K562 (cell line): ENCODE data around the gene CHRNE. TPM values are rescaled to one million over a fixed set of nuclear protein-coding genes. Genes with fewer than 3 reads are reported as not detected.

Source experiments
- ATAC-seq: fragments of 200-7000 bp; cut with Tn5 transposase; 3 replicates; pipeline ENCODE4 v1.9.1; 2020; ENCODE audit warnings: moderate library complexity
- BruUV-seq: library from RNA; stranded (reverse); fragments of 400-500 nt; replicated peaks from 2 replicates; lab custom pipeline; 2021; lab: Mats Ljungman, UMichigan
- CTCF ChIA-PET: fragments of 300-600 bp; formaldehyde crosslinking; extraction: SDS; loops from one replicate; lab custom pipeline; 2021; ENCODE audit warnings: low intra/inter-chr PET ratio; lab: Yijun Ruan, JAX
- POLR2A ChIA-PET: fragments of 300-600, 350-650 bp; sonication (Branson Sonifier 250); formaldehyde crosslinking; extraction: SDS; loops from one replicate; lab custom pipeline; 2021; ENCODE audit warnings: antibody characterized with exemption, inconsistent platforms; lab: Yijun Ruan, JAX
- DNase-seq, 4 experiments: peaks; one replicate each; pipeline versions ENCODE4 v3.0.0 to v3.0.0-alpha.2; 2011 to 2018; ENCODE audit warnings: low spot score in 3 of 4, mixed read lengths in 3 of 4; ENCODE audit errors: extremely low read depth in 1 of 4
- FAIRE-seq: peaks from 2 replicates; lab custom pipeline; 2011; peaks lifted over from hg19 to GRCh38; lab: Jason Lieb, UNC
- H2AFZ ChIP-seq: 2 replicates; pipeline ENCODE4 v1.6.0; 2011; ENCODE audit warnings: low read depth, low read length, control low read depth, inconsistent platforms
- H3K27ac ChIP-seq: fragments of 200-600 bp; 3 replicates; pipeline ENCODE4 v1.8.0; 2011; ENCODE audit warnings: low read depth, mild to moderate bottlenecking, control low read depth, inconsistent platforms, low read length, moderate library complexity, mixed read lengths; ENCODE audit errors: extremely low read depth
- H3K27me3 ChIP-seq, 2 experiments: fragments of 300-600 bp in 1 of 2; 2 replicates in 1 of 2; 3 replicates in 1 of 2; pipeline versions ENCODE4 v1.6.0 to v1.8.0; 2011; ENCODE audit warnings: inconsistent platforms in 2 of 2, low read length in 2 of 2, mild to moderate bottlenecking in 1 of 2, mixed read lengths in 1 of 2, moderate library complexity in 1 of 2; ENCODE audit not compliant: control insufficient read depth in 2 of 2, insufficient read depth in 2 of 2
- H3K36me3 ChIP-seq: fragments of 300-600 bp; 3 replicates; pipeline ENCODE4 v1.8.0; 2011; ENCODE audit warnings: mild to moderate bottlenecking, low read length, inconsistent platforms; ENCODE audit not compliant: control insufficient read depth, insufficient read depth
- H3K4me1 ChIP-seq, 2 experiments: fragments of 200-600 bp in 1 of 2; replicated peaks in 1 of 2; 2 replicates in 1 of 2; 3 replicates in 1 of 2; pipeline versions ENCODE4 v1.5.1 to v1.8.0; 2011; ENCODE audit warnings: inconsistent platforms in 2 of 2, low read length in 2 of 2, mild to moderate bottlenecking in 1 of 2, mixed read lengths in 1 of 2, moderate library complexity in 1 of 2; ENCODE audit not compliant: control insufficient read depth in 2 of 2, insufficient read depth in 2 of 2
- H3K4me2 ChIP-seq: 2 replicates; pipeline ENCODE4 v1.6.1; 2011; ENCODE audit warnings: low read length, control low read depth, inconsistent platforms, mixed read lengths; ENCODE audit not compliant: insufficient read depth
- H3K4me3 ChIP-seq: fragments of 200-600 bp; sonication (generic), shearing (Covaris generic); 2 replicates; pipeline ENCODE4 v1.5.1; 2016; ENCODE audit warnings: control low read depth, inconsistent platforms
- H3K79me2 ChIP-seq: fragments of 200-600 bp; 3 replicates; pipeline ENCODE4 v1.8.0; 2011; ENCODE audit warnings: low read length, inconsistent platforms; ENCODE audit not compliant: control insufficient read depth, insufficient read depth
- H3K9ac ChIP-seq, 2 experiments: 2 replicates each; pipeline versions ENCODE4 v1.6.0 to v1.6.1; 2011; ENCODE audit warnings: low read depth in 2 of 2, low read length in 2 of 2, control low read depth in 1 of 2, inconsistent platforms in 1 of 2, mild to moderate bottlenecking in 1 of 2, mixed read lengths in 1 of 2; ENCODE audit not compliant: insufficient read depth in 1 of 2
- H3K9me1 ChIP-seq: one replicate; pipeline ENCODE4 v1.6.0; 2011; ENCODE audit warnings: inconsistent platforms, mild to moderate bottlenecking, low read length, moderate library complexity; ENCODE audit not compliant: control insufficient read depth, insufficient read depth
- H3K9me3 ChIP-seq: replicated peaks from 2 replicates; pipeline ENCODE4 v1.5.1; 2011; ENCODE audit warnings: low read depth, low read length, inconsistent platforms; ENCODE audit not compliant: control insufficient read depth, insufficient read depth
- H4K20me1 ChIP-seq: replicated peaks from 2 replicates; pipeline ENCODE4 v1.6.1; 2011; ENCODE audit warnings: low read length, inconsistent platforms, mixed read lengths; ENCODE audit not compliant: control insufficient read depth, insufficient read depth
- CBX3 ChIP-seq, 2 experiments: IDR thresholded peaks; 1 replicate in 1 of 2; 2 replicates in 1 of 2; pipeline ENCODE4 v1.6.1; 2012; ENCODE audit warnings: inconsistent platforms in 2 of 2, low read length in 2 of 2, borderline replicate concordance in 1 of 2, control low read depth in 1 of 2
- CEBPB ChIP-seq: fragments of 450-650 bp; IDR thresholded peaks from 2 replicates; pipeline ENCODE4 v1.6.1; 2016; ENCODE audit warnings: missing genetic modification characterization, missing compliant biosample characterization
- CTCFL ChIP-seq: IDR thresholded peaks from 2 replicates; pipeline ENCODE4 v1.6.1; 2011; ENCODE audit warnings: borderline replicate concordance, low read depth, mild to moderate bottlenecking, moderate library complexity, low read length; ENCODE audit not compliant: insufficient read depth, poor library complexity, severe bottlenecking
- FOXM1 ChIP-seq, 2 experiments: fragments of 450-650 bp in 1 of 2; sonication (generic) in 1 of 2; formaldehyde crosslinking in 1 of 2; IDR thresholded peaks; 2 replicates each; pipeline versions ENCODE4 v1.6.1 to v1.9.0; 2017 to 2022; ENCODE audit warnings: low read depth in 2 of 2, mild to moderate bottlenecking in 2 of 2, missing genetic modification reagents in 1 of 2, moderate library complexity in 1 of 2
- KDM4B ChIP-seq, 2 experiments: fragments of 450-650 bp in 1 of 2; sonication (generic) in 1 of 2; IDR thresholded peaks; 2 replicates each; pipeline ENCODE4 v1.6.1; 2016 to 2017; ENCODE audit warnings: borderline replicate concordance in 2 of 2, antibody characterized with exemption in 1 of 2, low read depth in 1 of 2, mild to moderate bottlenecking in 1 of 2
- NR2C1 ChIP-seq, 2 experiments: fragments of 450-650 bp; IDR thresholded peaks; 2 replicates each; pipeline ENCODE4 v1.6.1; 2017; ENCODE audit warnings: mild to moderate bottlenecking in 2 of 2, antibody characterized with exemption in 1 of 2, inconsistent platforms in 1 of 2, missing compliant biosample characterization in 1 of 2, missing genetic modification characterization in 1 of 2
- NRF1 ChIP-seq, 2 experiments: fragments of 450-650 bp; IDR thresholded peaks in 1 of 2; conservative IDR thresholded peaks in 1 of 2; 2 replicates each; pipeline ENCODE4 v1.6.1; 2014; ENCODE audit warnings: mild to moderate bottlenecking in 2 of 2
- POLR2AphosphoS5 ChIP-seq: IDR thresholded peaks from 2 replicates; pipeline ENCODE4 v1.6.1; 2011; ENCODE audit warnings: mild to moderate bottlenecking, low read depth, low read length, moderate library complexity; ENCODE audit not compliant: control insufficient read depth, insufficient read depth
- ZBTB2 ChIP-seq: fragments of 450-650 bp; IDR thresholded peaks from 2 replicates; pipeline ENCODE4 v1.6.1; 2016; ENCODE audit warnings: antibody characterized with exemption
- ZNF696 ChIP-seq: fragments of 250-450 bp; sonication (Bioruptor Pico); conservative IDR thresholded peaks from 2 replicates; pipeline ENCODE4 v1.4.0; 2020; ENCODE audit warnings: mild to moderate bottlenecking, moderate library complexity
- ZNF830 ChIP-seq: fragments of 250-450 bp; sonication (Bioruptor Pico); IDR thresholded peaks from 2 replicates; pipeline ENCODE4 v1.5.0; 2021; ENCODE audit warnings: mild to moderate bottlenecking
- WGBS: fragments of 100-300 bp; shearing (Covaris generic); methylation state at CpG from one replicate; pipeline ENCODE4 v1.1.6; 2016; ENCODE audit warnings: low coverage, mixed read lengths; ENCODE audit not compliant: insufficient coverage; ENCODE audit errors: missing lambda C conversion rate; 5-methylcytosine and 5-hydroxymethylcytosine counted together
- in situ Hi-C: fragments of 300-500 bp; cut with MboI; formaldehyde crosslinking; loops from 4 replicates; pipeline ENCODE4 v1.15.0; 2018; ENCODE audit warnings: inconsistent platforms, mixed read lengths
- intact Hi-C: fragments of 100-400 bp; cut with micrococcal nuclease; formaldehyde crosslinking; loops from 2 replicates; pipeline ENCODE4 v1.14.2; 2022
- polyA plus RNA-seq, 8 experiments: library from polyadenylated mRNA; depleted of rRNA in 4 of 8; stranded (reverse) in 5 of 8; unstranded in 3 of 8; fragments of >200 nt; fragmentation: Nextera tagmentation in 2 of 8; fragmentation: Illumina TruSeq in 1 of 8; extraction: Ambion mirVana in 2 of 8; extraction: Trizol in 1 of 8; gene quantifications; 2 replicates each; pipeline versions ENCODE4 v1.2.1 to v1.2.3, GENCODE V29; 2011 to 2014; ENCODE audit warnings: inconsistent platforms in 1 of 8, missing spikeins in 1 of 8
- total RNA-seq, 7 experiments: library from RNA; depleted of rRNA in 6 of 7; stranded (reverse); fragments of >200 nt in 6 of 7; fragmentation: Illumina TruSeq in 2 of 7; extraction: Trizol in 2 of 7; gene quantifications; 2 replicates each; pipeline versions ENCODE4 v1.2.1 to v1.2.3, GENCODE V29; 2011 to 2021; ENCODE audit warnings: low replicate concordance in 1 of 7
- TF ChIP-seq, protein P1 (sequence below): fragments of 450-650 bp; IDR thresholded peaks from one replicate; pipeline ENCODE4 v1.6.1; 2018; ENCODE audit warnings: mild to moderate bottlenecking, moderate library complexity; ENCODE audit not compliant: partially characterized antibody
- TF ChIP-seq, protein P2 (sequence below): fragments of 450-650 bp; formaldehyde crosslinking; IDR thresholded peaks from 2 replicates; pipeline ENCODE4 v1.4.0; 2022; ENCODE audit warnings: missing genetic modification characterization

CHRNE gene
- total and polyA plus RNA-seq, 9 of the 15 experiments (the other 6 are each of a cell fraction or from before 2014, with no cell fraction given): not detected

DNA sequence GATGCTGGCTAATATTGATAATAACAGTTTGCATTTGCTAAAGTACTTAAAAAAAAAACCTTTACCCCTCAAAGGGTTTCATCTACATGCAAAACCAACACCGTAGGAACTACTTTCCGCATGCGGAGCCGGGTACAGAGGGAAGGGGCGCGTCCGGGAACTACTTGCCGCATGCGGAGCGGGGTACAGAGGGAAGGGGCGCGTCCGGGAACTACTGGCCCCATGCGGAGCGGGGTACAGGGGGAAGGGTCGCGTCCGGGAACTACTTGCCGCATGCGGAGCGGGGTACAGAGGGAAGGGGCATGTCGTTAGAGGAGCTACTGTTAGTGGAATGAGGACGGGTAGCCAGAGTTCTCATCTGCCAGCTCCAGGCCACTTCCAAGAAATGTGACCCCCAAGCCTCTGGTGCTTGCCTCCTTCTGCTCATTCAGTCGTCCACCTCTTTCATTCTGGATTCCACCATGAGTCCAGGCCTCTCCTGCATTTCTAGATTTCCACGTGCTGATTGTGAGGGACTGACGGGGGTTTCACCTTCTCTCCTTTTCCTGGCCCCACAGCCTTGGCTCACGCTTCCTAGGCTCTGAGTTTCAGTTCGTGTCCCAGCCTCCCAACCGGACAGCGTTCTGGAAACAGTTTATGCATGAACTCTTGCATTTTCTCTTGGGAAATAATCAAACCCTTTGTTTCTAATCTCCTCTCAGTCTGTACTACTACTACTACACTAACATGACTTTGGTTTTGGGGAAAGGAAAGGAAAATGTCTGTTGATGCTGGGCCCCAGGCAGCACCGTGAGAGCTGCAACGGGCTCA is 42.9 kb downstream of the CHRNE start:
- no peak for FAIRE-seq
- ATAC-seq: no peak
- intact Hi-C loops (no loop called here), in situ Hi-C loops (no loop called here)
- 93% methylated on average over 19 of the region's 32 CpGs for WGBS
- no peak for DNase-seq
- no peak overlapping the region for H3K4me2 ChIP-seq
- no peaks in the 10 kb centered on the region for H3K27me3 ChIP-seq
- H4K20me1 ChIP-seq: no peaks in the 10 kb centered on the region; the same call in none of the 2 replicates
- no peak overlapping the region for H3K27ac ChIP-seq
- peaks cover 8 to 10% of the 10 kb centered on the region in 2 experiments; a peak in 4 of 5 replicates for H3K4me1 ChIP-seq
- ChIA-PET CTCF (no interaction called here), POLR2A (interaction anchor here (0.9 kb wide), 1 partner anchor 10 kb away, joined by 3 read pairs; no protein-coding TSS in a partner anchor)
- H3K36me3 ChIP-seq: peaks cover 26% of the 10 kb centered on the region; the same call in 2 of the 3 replicates
- no peak overlapping the region for H3K9ac ChIP-seq
- H3K9me3 ChIP-seq: no peaks in the 10 kb centered on the region
- H3K79me2 ChIP-seq: peaks cover 22% of the 10 kb centered on the region; the same call in 2 of the 3 replicates
- H3K4me3 ChIP-seq: no peak overlapping the region
- H2AFZ ChIP-seq: no peak overlapping the region
- BruUV-seq: no TSS peak
- H3K9me1 ChIP-seq: no peaks in the 10 kb centered on the region
- no peak for TF ChIP-seq CEBPB
- no peak for TF ChIP-seq CTCFL
- TF ChIP-seq, protein P1, sequence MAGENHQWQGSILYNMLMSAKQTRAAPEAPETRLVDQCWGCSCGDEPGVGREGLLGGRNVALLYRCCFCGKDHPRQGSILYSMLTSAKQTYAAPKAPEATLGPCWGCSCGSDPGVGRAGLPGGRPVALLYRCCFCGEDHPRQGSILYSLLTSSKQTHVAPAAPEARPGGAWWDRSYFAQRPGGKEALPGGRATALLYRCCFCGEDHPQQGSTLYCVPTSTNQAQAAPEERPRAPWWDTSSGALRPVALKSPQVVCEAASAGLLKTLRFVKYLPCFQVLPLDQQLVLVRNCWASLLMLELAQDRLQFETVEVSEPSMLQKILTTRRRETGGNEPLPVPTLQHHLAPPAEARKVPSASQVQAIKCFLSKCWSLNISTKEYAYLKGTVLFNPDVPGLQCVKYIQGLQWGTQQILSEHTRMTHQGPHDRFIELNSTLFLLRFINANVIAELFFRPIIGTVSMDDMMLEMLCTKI: no peak
- TF ChIP-seq ZNF830 (CRISPR knock-in tag): no peak
- TF ChIP-seq POLR2AphosphoS5: no peak
- TF ChIP-seq NR2C1 (IDR thresholded peaks at IDR 0.05): no peak
- TF ChIP-seq NR2C1 (tag; IDR thresholded peaks at IDR 0.05): no peak
- no peak for TF ChIP-seq NRF1 (conservative IDR thresholded peaks at IDR 0.05 in 1 of 2, IDR thresholded peaks at IDR 0.05 in 1 of 2)
- no peak for TF ChIP-seq KDM4B (IDR thresholded peaks at IDR 0.05; ENCODE audit: borderline replicate concordance in 2 of 2, low read depth in 1 of 2)
- TF ChIP-seq, protein P2, sequence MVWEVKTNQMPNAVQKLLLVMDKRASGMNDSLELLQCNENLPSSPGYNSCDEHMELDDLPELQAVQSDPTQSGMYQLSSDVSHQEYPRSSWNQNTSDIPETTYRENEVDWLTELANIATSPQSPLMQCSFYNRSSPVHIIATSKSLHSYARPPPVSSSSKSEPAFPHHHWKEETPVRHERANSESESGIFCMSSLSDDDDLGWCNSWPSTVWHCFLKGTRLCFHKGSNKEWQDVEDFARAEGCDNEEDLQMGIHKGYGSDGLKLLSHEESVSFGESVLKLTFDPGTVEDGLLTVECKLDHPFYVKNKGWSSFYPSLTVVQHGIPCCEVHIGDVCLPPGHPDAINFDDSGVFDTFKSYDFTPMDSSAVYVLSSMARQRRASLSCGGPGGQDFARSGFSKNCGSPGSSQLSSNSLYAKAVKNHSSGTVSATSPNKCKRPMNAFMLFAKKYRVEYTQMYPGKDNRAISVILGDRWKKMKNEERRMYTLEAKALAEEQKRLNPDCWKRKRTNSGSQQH (CRISPR knock-in tag): no peak
- TF ChIP-seq FOXM1 (IDR thresholded peaks at IDR 0.05; ENCODE audit: low read depth): no peak
- no peak for TF ChIP-seq FOXM1 (CRISPR knock-in tag; IDR thresholded peaks at IDR 0.05; ENCODE audit: low read depth)
- TF ChIP-seq ZBTB2: no peak
- TF ChIP-seq ZNF696 (CRISPR knock-in tag): no peak
- no peak for TF ChIP-seq CBX3 (IDR thresholded peaks at IDR 0.05; ENCODE audit: borderline replicate concordance in 1 of 2, low read length in 2 of 2)
